ENCODE data around the gene SMG5.

SMG5 gene

GRCh38 chr1:156257711-156258110, 24.9 kb downstream of the SMG5 start:
- no peak for TF ChIP-seq CTCF (IDR thresholded peaks at IDR 0.05; ENCODE audit: control insufficient read depth, extremely low read depth, insufficient read depth)
- H3K4me3 ChIP-seq (ENCODE audit: low read depth, low read length): no peak overlapping the region
- DNase-seq (ENCODE audit: low read depth): no peak

DNA sequence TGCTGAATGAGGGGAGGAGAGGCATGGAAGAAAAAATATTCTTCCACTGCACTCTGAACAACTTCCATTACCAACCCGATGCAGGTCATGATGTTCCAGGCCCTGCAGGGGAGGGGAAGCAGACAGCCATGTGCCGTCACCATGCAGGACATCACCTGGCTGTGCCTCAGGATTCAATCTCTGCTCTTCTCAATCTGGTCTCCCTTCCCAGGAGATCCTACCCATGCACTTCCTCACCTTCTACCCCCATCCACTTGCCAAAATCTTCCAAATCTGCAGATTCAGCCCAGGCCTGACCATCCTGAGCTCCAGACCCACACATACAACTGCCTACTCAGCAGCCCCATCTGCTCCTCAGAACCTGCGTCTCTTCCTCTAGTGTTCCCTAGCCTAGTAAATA, 29.0 kb downstream of the SMG5 start:
- DNase-seq (ENCODE audit: low read depth): no peak
- H3K4me3 ChIP-seq (ENCODE audit: low read depth, low read length): no peak overlapping the region
- TF ChIP-seq CTCF (IDR thresholded peaks at IDR 0.05; ENCODE audit: control insufficient read depth, extremely low read depth, insufficient read depth): no peak

GRCh38 chr1:156251527-156251926, 31.1 kb downstream of the SMG5 start:
- DNase-seq (ENCODE audit: low read depth): no peak

GRCh38 chr1:156249593-156249992, 33.0 kb downstream of the SMG5 start:
- TF ChIP-seq CTCF (IDR thresholded peaks at IDR 0.05; ENCODE audit: control insufficient read depth, extremely low read depth, insufficient read depth): no peak
- no peak overlapping the region for H3K4me3 ChIP-seq (ENCODE audit: low read depth, low read length)
- DNase-seq (ENCODE audit: low read depth): no peak

More at GRCh38 chr1:156251527-156251926, 31.1 kb downstream of the SMG5 start:
- no peak for TF ChIP-seq CTCF (IDR thresholded peaks at IDR 0.05; ENCODE audit: control insufficient read depth, extremely low read depth, insufficient read depth)
- H3K4me3 ChIP-seq (ENCODE audit: low read depth, low read length): no peak overlapping the region

DNA sequence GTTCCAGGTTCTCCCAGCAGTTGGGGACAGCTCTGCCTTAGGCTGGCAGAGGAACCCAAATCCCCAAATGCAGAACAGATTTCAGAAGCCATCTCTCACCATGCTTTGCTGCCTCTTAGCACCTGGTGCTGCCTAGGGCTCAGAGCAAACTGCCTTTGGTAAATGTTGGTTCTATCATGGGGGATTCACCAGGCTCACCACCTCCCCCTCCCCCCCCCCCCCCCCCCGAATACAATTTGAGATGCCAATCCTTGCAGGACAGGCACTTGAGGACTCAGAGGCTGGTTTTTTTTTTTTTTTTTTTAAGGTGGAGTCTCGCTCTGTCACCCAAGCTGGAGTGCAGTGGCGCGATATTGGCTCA, 34.3 kb downstream of the SMG5 start:
- no peak for DNase-seq (ENCODE audit: low read depth)
- TF ChIP-seq CTCF (IDR thresholded peaks at IDR 0.05; ENCODE audit: control insufficient read depth, extremely low read depth, insufficient read depth): no peak
- H3K4me3 ChIP-seq (ENCODE audit: low read depth, low read length): no peak overlapping the region

- DNase-seq (ENCODE audit: low read depth): no peak
- no peak within 1 kb of the TSS for H3K4me3 ChIP-seq (ENCODE audit: low read depth, low read length)
- no peak for TF ChIP-seq CTCF (IDR thresholded peaks at IDR 0.05; ENCODE audit: control insufficient read depth, extremely low read depth, insufficient read depth)
These were observed 34.9 kb downstream of the SMG5 start, which contains the start of gene PAQR6 for GRCh38 chr1:156247460-156248322. Gene PAQR6 (minus strand): TSS chr1:156248056. CDS start chr1:156246731, 1,325 bp downstream.
